Measurements from ENCODE around the gene KIAA1755. TPM values are rescaled to one million over a fixed set of nuclear protein-coding genes. Genes with fewer than 3 reads are reported as not detected.

KIAA1755 gene
- total and polyA plus RNA-seq, 10 donors = 0.51 to 7.3 (median 4.7) TPM

DNA sequence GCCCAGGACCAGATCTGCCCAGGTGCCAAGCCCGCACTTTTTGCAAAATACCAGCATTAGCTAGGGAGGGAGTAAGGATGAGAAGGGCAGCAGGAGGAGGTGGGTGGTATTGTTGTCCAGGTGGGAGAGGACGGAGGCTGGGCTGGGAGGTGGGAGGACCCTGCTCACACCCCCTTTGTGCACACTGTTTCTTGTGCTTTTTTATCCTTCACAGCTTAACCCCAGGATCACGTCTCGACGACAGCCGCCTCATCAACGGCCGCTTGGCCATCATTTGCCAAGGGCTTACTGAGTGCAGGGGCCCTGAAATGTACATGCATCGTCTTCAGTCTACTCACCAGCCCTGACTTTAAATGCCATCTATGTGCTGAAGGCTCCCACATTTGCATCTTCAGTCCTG is 83.3 kb downstream of the KIAA1755 start:
- Histone ChIP-seq H3K27ac (no peak overlapping the region), H3K9me3 (no peaks in the 10 kb centered on the region), H3K27me3 (replicated peaks in 1 of 7) (no peaks in the 10 kb centered on the region), H3K36me3 (no peaks in the 10 kb centered on the region), H3K4me3 (no peak overlapping the region), H3K4me1 (peaks cover 0 to 24% (median 6%) of the 10 kb centered on the region in 6 donors)
- TF ChIP-seq, protein P1, sequence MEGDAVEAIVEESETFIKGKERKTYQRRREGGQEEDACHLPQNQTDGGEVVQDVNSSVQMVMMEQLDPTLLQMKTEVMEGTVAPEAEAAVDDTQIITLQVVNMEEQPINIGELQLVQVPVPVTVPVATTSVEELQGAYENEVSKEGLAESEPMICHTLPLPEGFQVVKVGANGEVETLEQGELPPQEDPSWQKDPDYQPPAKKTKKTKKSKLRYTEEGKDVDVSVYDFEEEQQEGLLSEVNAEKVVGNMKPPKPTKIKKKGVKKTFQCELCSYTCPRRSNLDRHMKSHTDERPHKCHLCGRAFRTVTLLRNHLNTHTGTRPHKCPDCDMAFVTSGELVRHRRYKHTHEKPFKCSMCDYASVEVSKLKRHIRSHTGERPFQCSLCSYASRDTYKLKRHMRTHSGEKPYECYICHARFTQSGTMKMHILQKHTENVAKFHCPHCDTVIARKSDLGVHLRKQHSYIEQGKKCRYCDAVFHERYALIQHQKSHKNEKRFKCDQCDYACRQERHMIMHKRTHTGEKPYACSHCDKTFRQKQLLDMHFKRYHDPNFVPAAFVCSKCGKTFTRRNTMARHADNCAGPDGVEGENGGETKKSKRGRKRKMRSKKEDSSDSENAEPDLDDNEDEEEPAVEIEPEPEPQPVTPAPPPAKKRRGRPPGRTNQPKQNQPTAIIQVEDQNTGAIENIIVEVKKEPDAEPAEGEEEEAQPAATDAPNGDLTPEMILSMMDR (IDR thresholded peaks at IDR 0.05 in 8 of 11, conservative IDR thresholded peaks at IDR 0.05 in 3 of 11) = no peak
- TF ChIP-seq POLR2A (IDR thresholded peaks at IDR 0.05) (no peak), POLR2AphosphoS5 (IDR thresholded peaks at IDR 0.05) (no peak)
- peak; percentile 16 for DNase-seq
- WGBS, 5 donors = 83 to 92% (median 91%) methylated on average over 9 of the region's 9 CpGs
- intact Hi-C loops (cut with DNase I; ENCODE audit: low total_unique reads) = no loop called here

DNA sequence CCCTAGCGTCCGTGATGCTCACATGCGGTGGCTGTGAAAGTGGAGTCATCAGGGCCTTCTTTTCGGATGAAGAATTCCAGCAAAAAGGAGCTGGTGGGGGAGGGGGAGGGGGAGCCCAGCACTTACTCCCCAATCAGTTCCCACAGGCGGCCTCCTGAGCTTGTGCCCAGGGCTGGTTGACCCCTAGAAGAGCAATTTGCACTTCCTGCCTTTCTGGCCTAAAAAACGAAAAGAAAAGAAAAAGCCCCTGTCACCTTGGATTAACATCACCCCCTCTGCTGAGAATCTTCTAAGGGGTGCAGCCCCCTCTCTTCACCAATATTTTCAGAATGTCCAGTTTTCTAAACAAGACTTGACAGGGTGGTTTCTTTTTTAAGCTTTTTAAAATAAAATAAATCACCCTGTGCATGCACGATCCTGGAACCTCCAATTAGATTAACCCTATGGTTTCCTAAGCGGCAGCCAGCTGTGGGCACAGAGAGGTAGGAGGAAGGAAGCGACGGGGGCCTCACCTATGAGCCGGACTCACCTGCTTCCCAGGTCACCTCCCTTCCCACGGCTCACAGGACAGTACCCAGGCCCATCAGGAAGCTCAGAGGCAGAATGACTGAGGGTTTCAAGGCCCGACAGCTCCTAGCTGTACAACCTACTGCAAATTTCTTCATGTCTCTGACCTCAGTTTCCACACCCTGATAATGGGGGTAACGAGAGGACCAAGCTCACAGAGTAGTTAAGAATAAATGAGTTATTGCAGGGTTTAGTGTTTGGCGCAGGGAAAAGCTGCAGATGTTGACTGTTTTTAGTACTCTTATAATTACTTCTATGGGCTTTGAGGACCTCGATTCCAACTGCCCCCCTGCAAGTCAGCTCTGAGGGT is 85.0 kb downstream of the KIAA1755 start:
- Histone ChIP-seq H3K4me3 (no peak overlapping the region), H3K9me3 (no peaks in the 10 kb centered on the region), H3K27ac (no peak overlapping the region), H3K4me1 (peaks cover 0 to 31% (median 8%) of the 10 kb centered on the region in 6 donors), H3K27me3 (replicated peaks in 1 of 7) (no peaks in the 10 kb centered on the region), H3K36me3 (no peaks in the 10 kb centered on the region)
- 58 to 68% (median 65%) methylated on average over 16 of the region's 16 CpGs for WGBS, 5 donors
- intact Hi-C loops (cut with DNase I; ENCODE audit: low total_unique reads) = no loop called here
- TF ChIP-seq POLR2A (IDR thresholded peaks at IDR 0.05) (no peak), POLR2AphosphoS5 (IDR thresholded peaks at IDR 0.05) (no peak)
- TF ChIP-seq, protein P1 (IDR thresholded peaks at IDR 0.05 in 8 of 11, conservative IDR thresholded peaks at IDR 0.05 in 3 of 11) = no peak
- peak; percentile 40 for DNase-seq

DNA sequence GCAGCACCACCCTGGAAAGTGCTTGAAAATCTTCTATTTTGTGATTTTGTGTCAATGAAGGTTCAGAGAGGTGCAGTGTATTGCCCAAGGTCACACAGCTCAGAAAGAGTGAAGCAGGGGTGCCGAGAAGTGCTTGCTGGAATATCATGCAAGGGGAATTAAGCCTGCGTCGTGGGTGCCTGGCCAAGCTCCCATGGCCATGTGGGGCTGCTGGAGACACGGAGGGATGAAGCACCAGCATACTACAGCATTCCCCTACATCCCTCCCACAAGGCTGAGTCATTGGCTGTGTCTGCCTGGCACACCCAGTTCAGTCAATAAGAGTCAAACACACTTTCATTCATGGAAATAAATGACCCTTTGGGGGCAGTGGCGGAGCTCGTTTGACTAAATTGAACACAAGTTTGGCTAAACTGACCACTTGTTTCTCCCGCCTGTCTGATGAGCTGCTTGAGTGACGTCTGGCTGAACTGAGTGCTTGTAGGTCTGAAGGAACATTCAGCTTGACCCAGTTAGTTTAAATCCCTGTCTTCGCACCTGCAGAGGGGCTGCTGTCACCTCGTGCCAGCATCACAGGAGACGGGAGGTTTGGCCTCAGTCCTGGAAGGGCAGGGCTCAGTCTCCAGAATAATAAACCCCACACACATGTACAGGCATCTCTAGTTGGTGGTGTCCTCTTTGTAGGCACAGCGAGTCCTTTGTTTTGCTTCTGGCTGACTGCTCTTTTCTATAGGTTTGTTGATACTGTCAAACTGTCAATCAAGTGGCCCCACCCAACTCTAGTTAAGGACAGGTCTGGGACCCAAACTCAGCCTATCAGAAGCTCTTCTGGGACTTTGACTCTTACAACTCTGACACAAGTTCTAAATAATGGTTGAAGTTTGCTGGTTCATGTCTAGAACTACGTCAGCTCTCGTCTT is 87.0 kb downstream of the KIAA1755 start:
- no peaks in the 10 kb centered on the region for H3K36me3 ChIP-seq
- no peak overlapping the region for H3K4me3 ChIP-seq
- H3K27ac ChIP-seq = no peak overlapping the region
- 63 to 75% (median 75%) methylated on average over 14 of the region's 14 CpGs for WGBS, 5 donors
- H3K27me3 ChIP-seq (replicated peaks in 1 of 7) = no peaks in the 10 kb centered on the region
- no peak for DNase-seq
- H3K4me1 ChIP-seq = peaks cover 0 to 52% (median 25%) of the 10 kb centered on the region in 6 donors
- H3K9me3 ChIP-seq = no peaks in the 10 kb centered on the region
- TF ChIP-seq POLR2AphosphoS5 (IDR thresholded peaks at IDR 0.05) = peak in 2 of 3 donors; percentile 42 to 48
- TF ChIP-seq POLR2A (IDR thresholded peaks at IDR 0.05) = no peak
- TF ChIP-seq, protein P1 (IDR thresholded peaks at IDR 0.05 in 8 of 11, conservative IDR thresholded peaks at IDR 0.05 in 3 of 11) = no peak
- intact Hi-C loops (cut with DNase I; ENCODE audit: low total_unique reads) = no loop called here

All from spleen (tissue), 11 donors.